A549 (cell line): Measurements from ENCODE around the gene CYP4V2.

Experiments
- FOSL2 ChIP-seq, 2 experiments: fragments of 450-650 bp in 1 of 2; fragments of >200 bp in 1 of 2; sonication (Bioruptor Twin) in 1 of 2; formaldehyde crosslinking; IDR thresholded peaks; 2 replicates each; pipeline versions ENCODE4 v1.5.0 to v1.6.1; 2016 to 2020; ENCODE audit warnings: mild to moderate bottlenecking in 1 of 2, moderate library complexity in 1 of 2
- HOXA7 ChIP-seq: fragments of 250-450 bp; sonication (Bioruptor Pico); IDR thresholded peaks from 2 replicates; pipeline ENCODE4 v1.5.0; 2020; ENCODE audit warnings: mild to moderate bottlenecking, moderate library complexity
- MYC ChIP-seq: IDR thresholded peaks from 2 replicates; pipeline ENCODE4 v1.6.1; 2012; ENCODE audit warnings: mild to moderate bottlenecking, inconsistent platforms, low read length, improper control_type of control experiment, borderline replicate concordance
- NR3C1 ChIP-seq: fragments of >200 bp; sonication (Bioruptor Twin); formaldehyde crosslinking; IDR thresholded peaks from 3 replicates; pipeline ENCODE4 v1.6.1; 2017
- POLR2A ChIP-seq: IDR thresholded peaks from 2 replicates; pipeline ENCODE4 v1.6.1; 2012; ENCODE audit warnings: mild to moderate bottlenecking, low read length
- RFX5 ChIP-seq: fragments of 450-650 bp; IDR thresholded peaks from 2 replicates; pipeline ENCODE4 v1.7.1; 2014; ENCODE audit warnings: antibody characterized with exemption, mild to moderate bottlenecking, moderate library complexity
- RNF2 ChIP-seq: fragments of 200-600 bp; sonication (generic); IDR thresholded peaks from 2 replicates; pipeline ENCODE4 v1.6.1; 2016; ENCODE audit warnings: low read depth, mild to moderate bottlenecking, antibody characterized with exemption, moderate library complexity, borderline replicate concordance
- TF ChIP-seq, protein P1 (sequence below): fragments of >200 bp; sonication (Bioruptor Twin); formaldehyde crosslinking; IDR thresholded peaks from 3 replicates; pipeline ENCODE4 v1.5.1; 2016
- TF ChIP-seq, protein P2 (sequence below): IDR thresholded peaks from 2 replicates; pipeline ENCODE4 v1.6.1; 2012

DNA sequence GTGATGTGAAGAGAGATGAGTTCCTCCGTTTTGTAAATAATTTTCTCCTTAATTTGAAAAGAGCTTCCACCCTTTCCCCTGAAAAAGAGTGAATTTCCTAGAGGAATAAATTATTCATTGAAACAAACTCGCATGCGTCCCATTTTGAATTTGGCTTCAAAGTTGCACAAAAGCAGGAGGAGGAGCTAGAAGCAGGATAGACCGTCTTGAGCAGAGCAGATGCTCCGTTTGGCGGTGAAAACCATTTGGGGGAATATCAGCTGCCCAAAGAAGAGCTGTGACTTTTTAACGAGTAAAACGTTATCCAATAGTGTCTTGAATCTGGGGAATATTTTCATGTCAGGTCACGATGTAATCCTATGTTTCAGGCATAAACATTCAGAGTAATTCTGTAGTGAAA is 44.9 kb upstream of the CYP4V2 start:
- TF ChIP-seq, protein P1, sequence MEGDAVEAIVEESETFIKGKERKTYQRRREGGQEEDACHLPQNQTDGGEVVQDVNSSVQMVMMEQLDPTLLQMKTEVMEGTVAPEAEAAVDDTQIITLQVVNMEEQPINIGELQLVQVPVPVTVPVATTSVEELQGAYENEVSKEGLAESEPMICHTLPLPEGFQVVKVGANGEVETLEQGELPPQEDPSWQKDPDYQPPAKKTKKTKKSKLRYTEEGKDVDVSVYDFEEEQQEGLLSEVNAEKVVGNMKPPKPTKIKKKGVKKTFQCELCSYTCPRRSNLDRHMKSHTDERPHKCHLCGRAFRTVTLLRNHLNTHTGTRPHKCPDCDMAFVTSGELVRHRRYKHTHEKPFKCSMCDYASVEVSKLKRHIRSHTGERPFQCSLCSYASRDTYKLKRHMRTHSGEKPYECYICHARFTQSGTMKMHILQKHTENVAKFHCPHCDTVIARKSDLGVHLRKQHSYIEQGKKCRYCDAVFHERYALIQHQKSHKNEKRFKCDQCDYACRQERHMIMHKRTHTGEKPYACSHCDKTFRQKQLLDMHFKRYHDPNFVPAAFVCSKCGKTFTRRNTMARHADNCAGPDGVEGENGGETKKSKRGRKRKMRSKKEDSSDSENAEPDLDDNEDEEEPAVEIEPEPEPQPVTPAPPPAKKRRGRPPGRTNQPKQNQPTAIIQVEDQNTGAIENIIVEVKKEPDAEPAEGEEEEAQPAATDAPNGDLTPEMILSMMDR, result no peak
- TF ChIP-seq HOXA7, result no peak
- TF ChIP-seq, protein P2, sequence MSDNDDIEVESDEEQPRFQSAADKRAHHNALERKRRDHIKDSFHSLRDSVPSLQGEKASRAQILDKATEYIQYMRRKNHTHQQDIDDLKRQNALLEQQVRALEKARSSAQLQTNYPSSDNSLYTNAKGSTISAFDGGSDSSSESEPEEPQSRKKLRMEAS, result no peak
- TF ChIP-seq NR3C1, result no peak
- no peak for TF ChIP-seq MYC
- no peak for TF ChIP-seq POLR2A
- no peak for TF ChIP-seq FOSL2 (IDR thresholded peaks at IDR 0.05)
- no peak for TF ChIP-seq FOSL2 (CRISPR knock-in tag; IDR thresholded peaks at IDR 0.05)
- no peak for TF ChIP-seq RFX5
- no peak for TF ChIP-seq RNF2
